Breast epithelium (tissue), 3 donors: ENCODE results near the gene KCNK7.

Source experiments
- POLR2A ChIP-seq: fragments of 450-650 bp; IDR thresholded peaks from one replicate; pipeline ENCODE4 v1.6.1; 2016; ENCODE audit warnings: antibody characterized with exemption, mild to moderate bottlenecking, moderate library complexity
- POLR2AphosphoS5 ChIP-seq, 3 donors: sonication (generic); formaldehyde crosslinking; IDR thresholded peaks; one replicate each; pipeline ENCODE4 v1.6.1; 2017; ENCODE audit warnings: antibody characterized with exemption in 3 of 3
- TF ChIP-seq, protein P1 (sequence below), 3 donors: fragments of 450-650 bp; IDR thresholded peaks; one replicate each; pipeline ENCODE4 v1.5.1; 2016 to 2017; ENCODE audit warnings: antibody characterized with exemption in 3 of 3, mild to moderate bottlenecking in 3 of 3, moderate library complexity in 3 of 3

- TF ChIP-seq, protein P1, sequence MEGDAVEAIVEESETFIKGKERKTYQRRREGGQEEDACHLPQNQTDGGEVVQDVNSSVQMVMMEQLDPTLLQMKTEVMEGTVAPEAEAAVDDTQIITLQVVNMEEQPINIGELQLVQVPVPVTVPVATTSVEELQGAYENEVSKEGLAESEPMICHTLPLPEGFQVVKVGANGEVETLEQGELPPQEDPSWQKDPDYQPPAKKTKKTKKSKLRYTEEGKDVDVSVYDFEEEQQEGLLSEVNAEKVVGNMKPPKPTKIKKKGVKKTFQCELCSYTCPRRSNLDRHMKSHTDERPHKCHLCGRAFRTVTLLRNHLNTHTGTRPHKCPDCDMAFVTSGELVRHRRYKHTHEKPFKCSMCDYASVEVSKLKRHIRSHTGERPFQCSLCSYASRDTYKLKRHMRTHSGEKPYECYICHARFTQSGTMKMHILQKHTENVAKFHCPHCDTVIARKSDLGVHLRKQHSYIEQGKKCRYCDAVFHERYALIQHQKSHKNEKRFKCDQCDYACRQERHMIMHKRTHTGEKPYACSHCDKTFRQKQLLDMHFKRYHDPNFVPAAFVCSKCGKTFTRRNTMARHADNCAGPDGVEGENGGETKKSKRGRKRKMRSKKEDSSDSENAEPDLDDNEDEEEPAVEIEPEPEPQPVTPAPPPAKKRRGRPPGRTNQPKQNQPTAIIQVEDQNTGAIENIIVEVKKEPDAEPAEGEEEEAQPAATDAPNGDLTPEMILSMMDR (IDR thresholded peaks at IDR 0.05) = no peak
- peak in 1 of 3 donors; percentile 16 for TF ChIP-seq POLR2AphosphoS5 (IDR thresholded peaks at IDR 0.05)
- TF ChIP-seq POLR2A = no peak
These were observed 49.2 kb downstream of the KCNK7 start for GRCh38 chr11:65546217-65546958.
